ENCODE results near the gene SEPTIN10.
A peak's percentile ranks its signal among the peaks of the same experiment; 100 is the strongest.
"Not testable (repeated sequence)": the region's sequence is repeated elsewhere in the genome, so short reads cannot be mapped to it uniquely, and the experiment has no call there.

Gene SEPTIN10

DNA sequence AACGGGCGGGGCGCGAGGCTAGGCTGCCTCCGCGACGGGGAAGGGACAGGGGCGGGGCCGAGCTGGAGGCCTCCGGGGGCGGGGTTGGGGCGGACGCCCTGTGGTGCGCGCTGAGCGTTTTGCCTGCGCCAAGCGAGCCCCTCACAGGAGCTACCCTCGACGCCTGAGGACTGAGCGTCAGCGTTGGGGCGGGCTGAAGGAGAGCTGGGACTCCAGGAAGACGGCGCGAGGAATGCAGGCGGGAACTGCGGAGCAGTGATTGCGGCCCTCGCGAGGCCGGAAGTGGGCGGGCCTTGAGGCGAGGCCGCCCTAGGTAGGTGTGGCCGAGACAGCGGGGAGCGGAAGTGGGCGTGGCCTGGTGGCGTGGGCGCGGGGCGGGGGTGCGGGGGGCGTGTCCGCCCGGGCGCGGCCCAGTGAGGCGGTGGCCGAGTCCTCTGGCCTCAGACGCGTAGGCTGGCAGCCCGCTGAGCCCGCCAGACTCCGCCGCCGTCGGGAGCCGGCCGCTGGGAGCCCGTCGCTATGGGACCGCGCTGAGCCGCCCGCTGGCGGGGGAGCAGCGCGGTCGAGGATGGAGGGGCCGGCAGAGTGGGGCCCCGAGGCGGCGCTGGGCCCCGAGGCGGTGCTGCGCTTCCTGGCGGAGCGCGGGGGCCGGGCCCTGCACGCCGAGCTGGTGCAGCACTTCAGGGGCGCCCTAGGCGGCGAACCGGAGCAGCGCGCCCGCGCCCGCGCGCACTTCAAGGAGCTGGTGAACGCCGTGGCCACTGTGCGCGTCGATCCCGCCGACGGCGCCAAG, at the start of gene SEPTIN10, which contains the start of gene SOWAHC:
Gene SEPTIN10, minus strand, starts transcription at position 45 of the 793 bp plus-strand sequence. CDS start 139 bp downstream, outside the sequence.
Gene SOWAHC, plus strand, starts transcription at position 443 of the 793 bp plus-strand sequence. Its CDS starts 126 bp downstream, at position 569.
- DNase-seq: peak; percentile 88

GRCh38 chr2:109662889-109663288, 49.1 kb upstream of the SEPTIN10 start:
- no peak for DNase-seq

DNA sequence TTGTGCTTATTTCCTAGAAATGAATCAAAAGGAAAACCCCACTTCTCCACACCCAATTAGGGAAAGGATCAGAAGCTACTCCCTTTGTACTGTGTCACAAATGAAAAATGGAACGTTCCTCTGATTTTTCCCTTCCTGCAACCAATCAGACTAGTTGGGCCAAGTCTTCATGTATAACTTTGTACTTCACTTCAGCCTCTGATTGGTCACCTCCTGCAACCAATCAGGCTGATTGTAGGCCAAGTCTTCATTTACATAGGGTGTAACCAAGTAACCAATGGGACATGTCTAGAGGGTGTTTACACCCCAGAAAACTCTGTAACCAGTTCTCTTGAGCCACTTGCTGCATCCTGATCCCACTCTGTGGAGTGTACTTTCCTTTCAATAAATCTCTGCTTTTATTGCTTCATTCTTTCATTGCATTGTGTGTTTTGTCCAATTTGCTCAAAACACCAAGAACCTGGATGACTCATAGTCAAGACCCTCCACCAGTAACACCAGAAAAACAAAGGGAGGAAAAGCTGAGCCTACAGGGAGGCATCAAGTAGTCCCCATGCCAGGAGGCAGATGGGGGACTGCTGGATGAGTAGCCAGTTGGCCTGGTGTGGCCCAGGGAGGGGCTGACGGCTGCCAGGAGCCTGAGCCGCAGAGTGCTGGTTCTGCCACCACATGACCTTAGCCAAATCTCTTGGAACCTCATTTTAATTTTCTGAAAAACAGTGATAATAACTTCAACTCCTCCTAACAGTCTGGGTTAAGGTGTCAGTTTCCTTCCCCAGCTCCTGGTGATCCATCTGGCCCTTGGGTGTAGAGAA, 46.5 kb upstream of the SEPTIN10 start:
- DNase-seq: no peak

DNA sequence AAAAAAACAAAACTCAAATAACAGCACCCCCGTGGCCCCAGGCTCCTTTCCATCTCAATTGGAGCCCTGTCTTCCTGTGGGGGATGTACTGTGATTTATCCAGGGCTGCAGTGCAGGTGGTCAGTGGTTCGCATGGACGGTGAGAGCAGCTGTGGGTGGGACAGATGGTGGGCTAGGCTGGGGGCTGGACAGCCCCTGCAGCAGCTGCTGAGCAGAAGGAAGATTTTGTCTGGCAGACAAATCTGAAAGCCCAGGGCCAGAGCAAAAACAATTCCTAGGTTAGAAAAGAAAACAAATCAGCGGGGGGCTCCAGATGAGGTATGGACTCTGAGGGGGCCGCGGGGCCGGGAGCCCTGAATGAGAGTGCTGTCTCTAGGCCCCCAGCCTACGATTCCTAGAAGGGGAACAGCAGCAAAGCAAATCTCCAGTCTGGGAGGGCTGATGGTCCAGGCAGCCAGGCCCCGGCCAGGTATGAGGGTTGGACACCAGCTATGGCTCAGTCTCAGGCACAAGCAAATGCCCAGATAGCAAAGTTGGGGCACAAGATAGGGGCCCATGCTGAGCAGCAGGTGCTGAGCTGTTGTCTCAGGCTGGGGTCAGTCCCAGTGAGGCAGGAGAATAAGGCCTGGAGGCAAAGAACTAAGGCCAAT, 45.8 kb upstream of the SEPTIN10 start:
- no peak for DNase-seq

- DNase-seq: no peak
Observed at GRCh38 chr2:109655287-109655686, 41.5 kb upstream of the SEPTIN10 start.

DNA sequence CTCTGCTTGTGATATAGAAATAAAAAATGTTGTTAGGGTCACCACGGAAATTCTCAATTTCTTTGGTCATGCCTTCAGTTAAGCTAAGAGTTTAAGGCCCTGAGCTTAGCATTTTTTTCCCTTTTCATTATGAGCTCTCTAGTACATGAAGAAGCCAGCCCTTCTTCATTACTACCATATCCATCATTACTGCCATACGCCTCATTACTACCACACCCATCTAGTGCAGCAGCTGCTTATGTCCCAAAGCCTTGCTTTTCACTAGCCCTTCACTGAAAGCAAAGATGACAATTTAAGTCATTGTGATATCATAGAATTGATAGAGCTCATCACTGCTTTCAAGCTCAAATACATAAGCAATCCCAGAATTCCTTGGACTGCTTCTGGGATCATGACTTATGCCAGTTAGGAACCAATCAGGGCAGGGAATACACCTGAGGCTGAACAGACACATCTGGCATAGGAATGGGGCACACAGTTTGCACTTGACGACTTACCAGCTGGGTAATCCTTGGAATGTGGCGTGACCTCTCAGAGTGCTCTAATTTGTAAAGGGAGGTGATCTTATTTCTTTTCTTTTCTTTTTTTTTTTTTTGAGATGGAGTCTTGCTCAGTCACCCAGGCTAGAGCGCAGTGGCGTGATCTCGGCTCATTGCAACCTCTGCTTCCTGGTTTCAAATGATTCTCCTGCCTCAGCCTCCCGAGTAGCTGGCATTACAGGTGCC, 40.7 kb upstream of the SEPTIN10 start:
- DNase-seq: no peak

DNA sequence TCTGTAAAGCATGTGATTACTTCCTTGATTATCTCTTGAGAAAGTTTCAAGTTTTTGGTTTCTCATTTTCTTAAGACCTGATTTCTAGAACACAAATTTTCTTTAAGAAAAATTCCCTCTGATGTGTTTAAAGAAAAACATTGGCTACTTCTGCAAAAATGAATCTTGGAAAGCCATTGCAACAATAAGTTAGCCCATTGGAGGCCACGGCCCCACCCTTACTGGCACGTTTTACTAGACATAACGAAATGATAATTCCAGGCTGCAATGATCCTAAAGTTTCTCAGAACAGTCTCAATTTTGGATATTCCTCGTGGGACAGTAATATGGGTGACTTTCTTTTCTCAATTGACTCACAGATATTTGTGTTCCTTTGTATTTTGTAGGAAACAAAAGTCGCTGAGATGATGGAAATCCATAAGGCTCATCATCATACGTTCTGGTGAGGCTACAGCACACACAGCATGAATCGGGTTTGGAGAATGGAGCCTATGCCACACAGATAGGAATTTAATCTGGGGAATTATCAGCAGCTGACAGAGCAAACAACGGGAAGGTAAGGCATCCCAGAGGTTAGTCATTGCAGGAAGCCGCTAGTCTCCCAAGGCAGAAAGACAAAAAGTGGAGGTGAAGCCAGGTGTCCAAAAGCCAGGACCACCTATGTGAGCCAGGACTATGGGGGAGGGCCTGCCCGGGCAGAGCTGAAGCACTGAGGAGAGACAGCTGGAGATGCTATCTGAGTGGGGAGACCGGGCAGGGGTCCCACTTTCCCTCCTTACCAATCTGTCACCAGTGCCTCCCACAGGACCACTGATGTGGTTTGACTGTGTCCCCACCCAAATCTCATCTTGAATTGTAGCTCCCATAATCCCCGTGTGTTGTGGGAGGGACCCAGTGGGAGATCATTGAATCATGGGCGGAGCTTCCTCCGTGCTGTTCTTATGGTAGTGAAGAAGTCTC, 36.2 kb upstream of the SEPTIN10 start:
- no peak for DNase-seq

- no peak for DNase-seq
Observed at GRCh38 chr2:109648041-109648527, 34.3 kb upstream of the SEPTIN10 start.

GRCh38 chr2:109647636-109648035, 33.9 kb upstream of the SEPTIN10 start:
- DNase-seq: no peak

- DNase-seq: no peak
Observed at GRCh38 chr2:109646961-109647360, 33.2 kb upstream of the SEPTIN10 start.

- DNase-seq: no peak
Observed at GRCh38 chr2:109645412-109646184, 31.8 kb upstream of the SEPTIN10 start.

GRCh38 chr2:109644571-109645275, 31.0 kb upstream of the SEPTIN10 start:
- DNase-seq: no peak

GRCh38 chr2:109640000-109640399, 26.2 kb upstream of the SEPTIN10 start:
- DNase-seq: not testable (repeated sequence)

DNA sequence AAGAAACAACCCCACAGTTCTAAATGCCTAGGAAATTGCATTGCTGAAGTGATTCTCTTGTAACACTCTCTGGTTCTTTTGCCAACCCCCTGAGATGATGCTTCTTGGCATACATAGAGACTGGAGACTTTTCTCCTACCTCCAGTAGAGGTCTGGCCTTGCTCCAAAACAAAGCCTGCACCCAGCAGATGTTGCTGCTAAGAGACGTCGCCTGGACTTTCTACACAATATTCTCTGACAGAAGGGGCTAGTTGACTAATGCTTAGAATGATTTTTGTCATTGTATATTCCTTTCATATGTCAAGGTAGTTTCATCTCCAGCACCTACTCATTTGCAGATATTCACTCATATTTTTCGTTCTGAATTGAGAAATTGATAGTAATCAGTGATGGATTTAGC, 25.0 kb upstream of the SEPTIN10 start:
- peak; percentile 27 for DNase-seq

GRCh38 chr2:109637749-109638570, 24.2 kb upstream of the SEPTIN10 start:
- peak; percentile 52 for DNase-seq

GRCh38 chr2:109636317-109636716, 22.6 kb upstream of the SEPTIN10 start:
- DNase-seq: no peak

- DNase-seq: no peak
Observed at GRCh38 chr2:109635426-109636304, 21.9 kb upstream of the SEPTIN10 start.
